ENCODE data around the gene MT1X. TPM values are rescaled to one million over a fixed set of nuclear protein-coding genes. Genes with fewer than 3 reads are reported as not detected.

MT1X gene
- total RNA-seq, 4 donors from 2014 or later = 314 to 2,825 (median 445) TPM

GRCh38 chr16:56645838-56646237 is 36.4 kb upstream of the MT1X start:
- TF ChIP-seq CTCF (IDR thresholded peaks at IDR 0.05) = no peak
- no peak overlapping the region for H3K27ac ChIP-seq
- no peaks in the 10 kb centered on the region for H3K27me3 ChIP-seq
- peaks cover 7 to 17% of the 10 kb centered on the region in 2 donors for H3K4me1 ChIP-seq
- no peak for DNase-seq
- no peak overlapping the region for H3K4me3 ChIP-seq (replicated peaks in 1 of 3)
- WGBS, 2 donors = 0% methylated on average over 1 of the region's 1 CpG
- intact Hi-C loops (cut with DNase I) = no loop called here
- no peaks in the 10 kb centered on the region for H3K36me3 ChIP-seq
- no peaks in the 10 kb centered on the region for H3K9me3 ChIP-seq

GRCh38 chr16:56647641-56648431 is 34.4 kb upstream of the MT1X start:
- H3K27me3 ChIP-seq = no peaks in the 10 kb centered on the region
- no peak overlapping the region for H3K27ac ChIP-seq
- intact Hi-C loops (cut with DNase I) = no loop called here
- no peak for TF ChIP-seq CTCF (IDR thresholded peaks at IDR 0.05)
- no peak for TF ChIP-seq POLR2A (IDR thresholded peaks at IDR 0.05)
- no peak for DNase-seq
- H3K4me1 ChIP-seq = peaks cover 7 to 15% of the 10 kb centered on the region in 2 donors
- WGBS, 2 donors = 48 to 63% methylated on average over 10 to 21 of the region's 33 CpGs
- H3K4me3 ChIP-seq (replicated peaks in 1 of 3) = no peak overlapping the region
- no peaks in the 10 kb centered on the region for H3K9me3 ChIP-seq
- H3K36me3 ChIP-seq = no peaks in the 10 kb centered on the region

- no peak for TF ChIP-seq CTCF (IDR thresholded peaks at IDR 0.05)
- TF ChIP-seq POLR2A (IDR thresholded peaks at IDR 0.05) = no peak
- 86 to 100% methylated on average over 2 of the region's 2 CpGs for WGBS, 2 donors
- Histone ChIP-seq H3K27me3 (no peaks in the 10 kb centered on the region), H3K4me3 (replicated peaks in 1 of 3) (no peak overlapping the region), H3K4me1 (peaks cover 0 to 1% of the 10 kb centered on the region in 2 donors), H3K36me3 (no peaks in the 10 kb centered on the region), H3K27ac (no peak overlapping the region), H3K9me3 (no peaks in the 10 kb centered on the region)
- DNase-seq = no peak
- intact Hi-C loops (cut with DNase I) = no loop called here
These were observed 33.0 kb upstream of the MT1X start for GRCh38 chr16:56649271-56649670.

GRCh38 chr16:56649820-56650219 is 32.5 kb upstream of the MT1X start:
- DNase-seq = no peak
- no peaks in the 10 kb centered on the region for H3K4me1 ChIP-seq
- no peak overlapping the region for H3K27ac ChIP-seq
- H3K27me3 ChIP-seq = no peaks in the 10 kb centered on the region
- no peaks in the 10 kb centered on the region for H3K9me3 ChIP-seq
- no peak overlapping the region for H3K4me3 ChIP-seq (replicated peaks in 1 of 3)
- WGBS, 2 donors = 91 to 92% methylated on average over 3 of the region's 3 CpGs
- H3K36me3 ChIP-seq = no peaks in the 10 kb centered on the region
- no peak for TF ChIP-seq CTCF (IDR thresholded peaks at IDR 0.05)
- TF ChIP-seq POLR2A (IDR thresholded peaks at IDR 0.05) = no peak
- intact Hi-C loops (cut with DNase I) = no loop called here

- Histone ChIP-seq H3K27ac (no peak within 1 kb of the TSS), H3K36me3 (no peaks in the 10 kb centered on the region), H3K4me1 (no peaks in the 10 kb centered on the region), H3K9me3 (no peaks in the 10 kb centered on the region), H3K27me3 (no peaks in the 10 kb centered on the region), H3K4me3 (replicated peaks in 1 of 3) (no peak within 1 kb of the TSS)
- DNase-seq = no peak
- WGBS, 2 donors = 54 to 77% methylated on average over 2 to 7 of the region's 7 CpGs
- intact Hi-C loops (cut with DNase I) = no loop called here
- no peak for TF ChIP-seq POLR2A (IDR thresholded peaks at IDR 0.05)
- TF ChIP-seq CTCF (IDR thresholded peaks at IDR 0.05) = no peak
These were observed 30.7 kb upstream of the MT1X start, which contains the start of gene MT1B for GRCh38 chr16:56651586-56651985. TSS of gene MT1B (plus strand) at chr16:56651886. CDS start at chr16:56651954, 68 bp downstream.

All from thyroid gland (tissue), 4 donors.